Hypothalamus (tissue), 51 donors: ENCODE measurements around the gene GNG7.
"Not testable (repeated sequence)": the region's sequence is repeated elsewhere in the genome, so short reads cannot be mapped to it uniquely, and the experiment has no call there.

Experiments used
- DNase-seq, 51 donors: peaks; one replicate each; lab custom pipeline; 2025; lab: John Stamatoyannopoulos, UW

GNG7 gene

DNA sequence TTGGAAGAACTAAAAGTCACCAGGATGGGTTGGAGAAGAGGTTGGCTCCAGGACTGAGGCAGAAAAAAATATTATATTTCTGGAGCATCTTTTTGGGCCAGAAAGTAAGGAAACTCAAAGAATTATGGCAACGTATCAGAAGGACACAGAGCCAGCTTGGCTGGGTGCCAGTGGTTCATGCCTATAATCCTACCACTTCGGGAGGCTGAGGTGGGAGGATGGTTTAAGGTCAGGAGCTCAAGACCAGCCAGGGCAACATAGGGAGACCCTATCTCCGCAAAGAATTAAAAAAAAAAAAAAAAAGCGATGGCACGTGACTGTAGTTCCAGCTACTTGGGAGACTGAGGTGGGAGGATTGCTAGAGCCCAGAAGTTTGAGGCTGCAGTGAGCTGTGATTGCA lies 118.5 kb downstream of the GNG7 start:
- DNase-seq: no peak

DNA sequence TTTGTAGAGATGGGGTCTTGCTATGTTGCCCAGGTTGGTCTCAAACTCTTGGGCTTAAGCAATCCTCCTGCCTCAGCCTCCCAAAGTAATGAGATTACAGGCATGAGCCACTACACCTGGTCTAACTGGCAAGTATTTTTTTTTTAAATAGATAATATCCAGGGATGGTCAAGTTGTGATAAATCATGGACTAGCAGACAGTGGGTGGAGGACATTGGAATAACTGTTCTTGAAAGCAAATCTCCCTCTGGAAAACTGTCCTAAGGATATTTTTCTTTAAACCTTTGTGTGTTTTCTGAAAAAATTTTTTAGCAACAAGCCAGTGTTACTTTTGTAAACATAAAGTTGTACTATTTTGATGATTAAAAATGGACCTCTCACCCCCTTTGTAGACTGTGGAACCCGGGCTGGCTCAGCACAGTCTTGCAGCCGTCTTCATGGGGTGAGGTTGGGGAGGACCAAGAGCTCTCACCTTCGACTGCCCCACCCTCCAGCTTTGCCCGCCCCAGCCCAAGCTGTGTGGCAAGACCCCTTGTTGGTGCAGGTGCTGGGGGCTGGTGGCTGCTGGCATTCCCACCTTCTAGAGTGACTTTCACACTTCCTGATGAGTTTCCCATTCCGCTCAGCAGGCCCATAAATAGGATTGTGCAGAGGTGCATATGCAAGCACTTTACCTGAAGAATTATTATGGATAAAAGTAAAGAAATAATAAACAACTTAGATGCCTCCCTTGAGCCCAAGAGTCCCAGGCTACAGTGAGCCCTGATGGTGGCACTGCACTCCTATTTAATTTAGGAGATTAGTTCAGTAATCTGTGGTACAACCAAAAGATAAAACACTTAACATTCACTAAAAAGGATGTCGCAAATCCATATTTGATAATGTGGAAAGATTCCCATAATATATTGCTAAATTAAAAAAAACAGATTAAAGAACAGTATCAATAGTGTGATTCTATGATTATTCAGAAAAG lies 119.2 kb downstream of the GNG7 start:
- DNase-seq: no peak

DNA sequence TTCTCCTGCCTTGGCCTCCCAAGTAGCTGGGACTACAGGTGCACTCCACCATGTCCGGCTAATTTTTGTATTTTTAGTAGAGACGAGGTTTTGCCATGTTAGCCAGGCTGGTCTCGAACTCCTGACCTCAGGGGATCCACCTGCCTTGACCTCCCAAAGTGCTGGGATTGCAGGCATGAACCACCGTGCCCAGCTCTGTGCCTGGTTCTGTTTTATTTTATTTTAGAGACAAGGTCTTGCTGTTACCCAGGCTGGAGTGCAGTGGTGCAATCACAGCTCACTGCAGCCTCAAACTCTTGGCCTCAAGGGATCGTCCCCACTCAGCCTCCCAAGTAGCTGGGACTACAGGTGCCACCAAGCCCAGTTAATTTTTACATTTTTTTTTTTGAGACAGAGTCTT lies 122.1 kb downstream of the GNG7 start:
- DNase-seq: not testable (repeated sequence)

DNA sequence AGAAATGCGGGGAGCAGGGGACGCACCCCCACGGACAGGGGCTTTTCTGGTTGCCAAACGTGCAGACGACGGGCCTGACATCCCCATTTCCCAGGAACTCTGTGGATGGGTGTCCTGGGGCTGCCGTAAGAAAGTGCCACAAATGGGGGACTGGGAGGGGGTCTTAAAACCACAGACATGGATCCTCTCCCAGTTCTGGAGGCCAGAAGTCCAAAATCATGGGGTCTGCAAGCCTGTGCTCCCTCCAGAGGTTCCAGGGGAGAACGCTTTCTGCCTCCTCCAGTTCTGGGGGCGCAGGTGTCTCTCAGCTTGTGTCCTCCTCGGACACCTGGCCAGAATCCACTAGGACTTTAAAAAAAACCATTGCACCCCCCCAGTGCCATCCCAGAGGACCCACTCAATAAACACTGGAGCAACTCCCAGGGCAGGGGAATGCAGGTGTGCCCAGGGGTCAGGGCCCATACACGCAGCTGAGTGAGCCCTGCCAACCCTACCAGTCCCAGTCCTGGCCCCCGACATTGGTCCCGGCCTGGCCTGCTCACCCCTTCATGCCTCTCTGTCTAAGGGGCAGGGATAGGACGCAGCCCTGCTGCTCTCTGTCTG lies 122.7 kb downstream of the GNG7 start:
- no peak for DNase-seq

DNA sequence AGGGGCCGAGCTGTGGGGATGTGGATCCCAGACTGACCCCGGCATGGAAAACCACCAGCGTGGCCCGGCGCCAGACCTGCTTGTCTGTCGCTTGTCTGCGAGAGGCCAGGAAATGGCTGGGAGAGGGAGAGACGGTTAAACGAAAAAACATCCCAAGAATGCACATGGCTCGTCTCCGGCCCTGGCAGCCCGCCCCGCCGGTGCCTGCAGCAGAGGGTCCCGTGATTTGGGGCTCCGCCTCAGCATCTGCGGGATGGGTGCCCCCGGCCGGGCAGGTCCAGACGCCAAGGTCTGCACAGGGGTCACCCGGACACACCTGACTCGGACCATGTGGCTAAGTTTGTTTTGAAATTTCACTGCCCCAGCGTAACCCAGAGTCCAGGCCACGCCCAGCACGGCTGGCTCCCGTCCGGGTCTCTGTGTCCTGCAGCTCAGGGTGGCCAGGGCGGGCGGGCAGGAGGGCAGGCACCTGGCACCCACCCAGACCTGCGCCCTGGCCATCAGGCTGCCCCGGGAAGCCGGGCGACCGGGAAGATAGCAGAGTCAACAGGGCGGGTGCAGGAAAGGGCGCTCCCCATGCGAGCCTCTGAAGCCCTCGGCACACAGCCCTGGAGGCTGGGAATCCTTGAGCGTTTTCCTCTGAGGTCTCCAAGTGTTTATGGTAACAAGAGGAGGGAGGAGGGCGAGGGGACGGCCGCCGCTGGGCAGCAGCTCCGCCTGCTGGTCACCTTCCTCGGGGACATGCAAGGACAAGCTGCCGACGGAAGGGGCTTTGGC lies 123.4 kb downstream of the GNG7 start:
- DNase-seq: peak in 50 of 51 donors; percentile 20 to 84 (median 70)

DNA sequence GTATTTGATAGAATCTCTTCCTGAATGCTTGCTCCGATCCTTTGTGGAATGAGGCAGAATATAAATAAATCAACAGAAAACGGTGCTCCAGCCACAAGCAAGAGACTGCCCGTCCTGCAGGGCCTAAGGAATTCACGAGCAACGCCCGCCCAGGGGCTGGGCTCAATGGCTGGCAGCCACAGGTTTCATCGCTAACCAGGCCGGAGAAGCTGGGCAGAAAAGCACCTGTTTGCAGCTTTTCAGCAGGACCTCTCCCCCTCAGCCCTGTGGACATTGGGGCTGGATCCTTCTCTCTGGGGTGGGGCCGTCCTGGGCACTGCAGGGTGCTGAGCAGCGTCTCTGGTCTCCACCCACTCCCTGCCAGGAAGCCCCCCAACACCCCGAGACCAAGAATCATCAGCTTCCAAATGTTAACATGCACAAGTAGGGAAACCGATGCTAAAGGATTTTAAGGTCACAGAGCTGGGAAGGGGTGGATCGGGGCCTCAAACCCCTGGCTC lies 124.1 kb downstream of the GNG7 start:
- DNase-seq: no peak

DNA sequence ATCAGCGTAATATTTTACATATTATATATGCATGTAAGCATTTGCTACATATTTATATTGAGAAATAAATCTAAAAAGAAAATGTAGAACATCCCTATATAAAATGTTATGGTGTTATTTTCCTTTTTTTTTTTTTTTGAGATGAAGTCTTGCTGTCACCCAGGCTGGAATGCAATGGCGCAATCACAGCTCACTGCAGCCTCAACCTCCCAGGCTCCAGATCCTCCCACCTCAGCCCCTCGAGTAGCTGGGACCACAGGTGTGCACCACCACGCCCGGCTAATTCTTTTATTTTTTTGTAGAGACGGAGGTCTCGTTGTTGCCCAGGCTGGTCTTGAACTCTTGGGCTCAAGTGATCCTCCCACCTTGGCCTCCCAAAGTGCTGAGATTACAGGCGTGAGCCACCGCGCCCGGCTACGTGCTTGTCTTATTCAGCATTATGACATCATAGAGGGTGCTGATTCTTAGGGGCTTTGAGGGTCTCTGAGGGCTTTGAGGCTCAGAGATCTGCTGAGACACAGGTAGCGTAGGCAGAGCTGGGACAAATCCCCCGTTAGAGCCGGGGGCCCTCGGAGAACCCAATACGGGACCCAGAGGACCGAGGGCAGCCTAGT lies 124.7 kb downstream of the GNG7 start:
- DNase-seq: no peak

DNA sequence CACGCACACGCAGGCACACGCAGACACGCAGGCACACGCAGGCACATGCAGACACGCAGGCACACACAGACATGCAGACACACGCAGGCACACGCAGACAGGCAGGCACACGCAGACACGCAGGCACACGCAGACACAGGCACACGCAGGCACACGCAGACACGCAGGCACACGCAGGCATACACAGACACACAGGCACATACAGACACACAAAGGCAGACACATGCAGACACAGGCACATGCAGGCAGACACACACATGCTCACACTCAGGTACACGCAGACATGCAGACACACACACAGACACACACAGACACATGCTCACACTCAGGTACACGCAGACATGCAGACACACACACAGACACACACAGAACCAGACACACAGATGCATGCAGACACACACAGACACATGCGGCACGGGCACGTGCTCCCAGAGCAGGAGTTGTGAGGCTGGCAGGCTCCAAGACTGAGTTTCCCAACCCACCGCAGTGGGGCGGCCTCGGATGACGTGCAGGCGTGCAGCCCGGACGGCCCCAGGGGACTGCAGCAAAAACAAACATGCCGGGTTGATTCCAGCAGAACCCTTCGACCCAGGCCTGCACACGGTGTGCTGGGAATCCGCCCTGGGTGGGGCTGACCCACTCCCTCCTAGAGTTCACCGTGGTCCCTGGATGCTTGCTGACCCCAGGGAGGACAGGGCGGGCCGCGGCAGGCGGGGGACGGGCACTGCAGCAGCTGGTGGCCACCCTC lies 126.6 kb downstream of the GNG7 start:
- DNase-seq: no peak

DNA sequence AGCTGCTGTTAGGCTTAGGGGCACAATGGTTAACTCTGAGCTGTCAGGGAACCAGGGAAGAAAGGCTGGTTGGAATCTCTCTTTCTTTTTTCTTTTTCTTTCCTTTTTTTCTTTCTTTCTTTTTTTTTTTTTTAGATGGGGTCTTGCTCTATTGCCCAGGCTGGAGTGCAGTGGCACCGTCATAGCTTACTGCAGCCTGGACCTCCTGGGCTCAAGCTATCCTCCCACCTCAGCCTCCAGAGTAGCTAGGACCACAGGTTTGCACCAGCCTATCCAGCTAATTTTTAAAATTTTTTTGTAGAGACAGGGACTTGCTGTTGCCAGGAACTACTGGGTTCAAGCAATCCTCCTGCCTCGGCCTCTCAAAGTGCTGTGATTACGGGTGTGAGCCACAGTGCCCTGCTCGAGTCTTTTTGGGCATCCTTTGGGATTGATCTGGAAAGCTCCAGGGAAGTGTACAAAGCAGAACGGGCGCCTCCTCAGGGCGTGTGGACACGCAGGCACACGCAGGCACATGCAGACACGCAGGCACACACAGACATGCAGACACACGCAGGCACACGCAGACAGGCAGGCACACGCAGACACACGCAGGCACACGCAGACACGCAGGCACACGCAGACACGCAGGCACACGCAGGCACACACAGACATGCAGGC lies 127.4 kb downstream of the GNG7 start:
- DNase-seq: no peak

DNA sequence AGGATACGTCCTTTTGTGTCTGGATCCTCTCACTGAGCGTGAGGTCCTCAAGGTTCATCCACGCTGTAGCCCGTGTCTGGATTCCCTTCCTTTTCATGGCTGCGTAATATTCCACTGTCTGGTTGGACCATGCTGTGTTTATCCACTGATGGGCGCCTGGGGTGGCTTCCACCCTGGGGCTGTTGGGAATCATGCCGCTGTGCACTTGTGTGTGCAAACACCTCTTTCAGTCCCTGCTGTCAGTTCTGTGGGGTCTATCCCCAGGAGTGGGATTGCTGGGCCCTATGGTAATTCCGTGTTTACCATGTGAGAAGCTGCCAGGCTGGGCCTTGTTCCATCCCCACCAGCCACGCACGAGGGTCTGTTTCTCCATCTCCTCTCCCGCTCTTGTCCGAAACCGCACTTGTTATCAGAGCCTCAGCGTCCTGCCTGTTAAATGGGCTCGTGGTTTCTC lies 128.0 kb downstream of the GNG7 start:
- no peak for DNase-seq

DNA sequence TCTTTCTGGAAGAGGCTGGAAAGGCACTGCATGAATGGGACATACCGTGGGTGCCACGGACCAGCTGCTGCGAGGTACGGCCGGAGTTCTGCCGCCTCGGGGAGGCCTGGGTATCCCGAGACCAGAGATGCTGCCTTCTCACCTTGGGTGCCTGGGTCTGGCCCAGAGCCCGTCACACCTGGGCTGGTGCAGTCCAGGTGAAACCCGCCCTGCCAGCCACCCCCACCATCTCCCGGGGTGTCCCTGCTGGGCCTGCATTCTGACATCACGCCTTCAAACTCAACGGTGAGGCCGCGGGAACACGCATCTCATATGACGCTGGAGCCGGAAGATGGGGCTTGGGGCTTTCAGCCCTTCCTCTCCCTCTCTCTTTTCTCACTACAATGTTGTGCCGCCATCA lies 128.6 kb downstream of the GNG7 start:
- no peak for DNase-seq

DNA sequence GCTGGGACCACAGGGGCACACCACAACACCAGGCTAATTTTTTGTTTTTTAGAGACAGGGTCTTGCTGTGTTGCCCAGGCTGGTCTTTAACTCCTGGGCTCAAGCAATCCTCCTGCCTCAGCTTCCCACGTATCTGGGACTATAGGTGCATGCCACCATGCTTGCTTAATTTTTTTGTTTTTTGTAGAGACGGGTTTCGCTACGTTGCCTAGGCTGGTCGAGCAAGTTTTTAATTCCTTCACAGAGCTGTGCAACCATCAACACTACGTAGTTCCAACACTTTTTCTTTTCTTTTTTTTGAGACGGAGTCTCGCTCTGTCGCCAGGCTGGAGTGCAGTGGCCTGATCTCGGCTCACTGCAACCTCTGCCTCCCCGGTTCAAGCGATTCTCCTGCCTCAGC lies 130.3 kb downstream of the GNG7 start:
- DNase-seq: not testable (repeated sequence)

DNA sequence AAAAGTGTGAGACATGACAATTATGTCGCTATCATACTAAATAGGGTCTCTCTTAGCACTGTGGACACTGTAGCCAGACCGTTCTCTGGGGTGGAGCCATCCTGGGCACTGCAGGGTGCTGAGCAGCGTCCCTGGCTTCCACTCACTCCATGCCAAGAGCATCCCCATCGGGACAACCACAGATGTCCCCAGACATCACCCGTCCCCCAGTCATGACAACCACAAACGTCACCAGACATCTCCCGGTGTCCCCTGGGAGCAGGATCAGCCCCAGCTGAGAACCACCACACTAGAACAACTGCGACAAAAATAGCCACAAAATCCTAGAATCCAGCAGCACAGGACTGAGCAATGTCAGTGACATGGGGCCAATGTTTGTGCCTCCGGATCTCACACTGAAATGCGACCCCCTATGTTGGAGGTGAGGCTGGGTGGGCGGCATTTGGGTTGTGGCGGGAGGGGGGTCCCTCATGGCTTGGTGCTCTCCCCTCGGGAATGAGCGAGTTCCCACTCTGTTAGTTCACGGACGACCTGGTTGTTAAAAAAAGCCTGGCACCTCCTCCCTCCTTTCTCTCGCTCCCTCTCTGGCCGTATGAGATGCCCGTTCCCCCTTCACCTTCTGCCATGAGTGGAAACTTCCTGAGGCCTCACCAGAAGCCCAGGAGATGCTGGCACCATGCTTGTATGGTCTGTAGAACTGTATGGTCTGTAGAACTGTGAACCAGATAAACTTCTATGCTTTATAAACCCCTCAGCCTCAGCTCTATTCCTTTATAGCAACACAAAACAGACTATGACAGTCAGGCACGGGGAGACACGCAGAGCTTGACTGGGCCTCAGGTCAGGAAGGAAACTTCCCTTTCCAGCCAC lies 132.7 kb downstream of the GNG7 start:
- DNase-seq: no peak

DNA sequence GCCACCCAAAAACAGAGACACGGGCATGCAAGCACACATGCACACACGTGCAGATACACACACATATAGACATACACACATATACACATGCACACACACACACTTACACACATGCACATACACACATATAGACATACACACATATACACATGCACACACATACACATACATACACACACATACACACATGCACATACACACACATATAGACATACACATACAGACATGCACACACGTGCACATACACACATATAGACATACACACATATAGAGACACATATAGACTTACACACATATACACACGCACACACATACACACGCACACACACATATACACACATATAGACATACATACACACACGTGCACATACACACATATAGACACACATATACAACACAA lies 134.5 kb downstream of the GNG7 start:
- DNase-seq: no peak

DNA sequence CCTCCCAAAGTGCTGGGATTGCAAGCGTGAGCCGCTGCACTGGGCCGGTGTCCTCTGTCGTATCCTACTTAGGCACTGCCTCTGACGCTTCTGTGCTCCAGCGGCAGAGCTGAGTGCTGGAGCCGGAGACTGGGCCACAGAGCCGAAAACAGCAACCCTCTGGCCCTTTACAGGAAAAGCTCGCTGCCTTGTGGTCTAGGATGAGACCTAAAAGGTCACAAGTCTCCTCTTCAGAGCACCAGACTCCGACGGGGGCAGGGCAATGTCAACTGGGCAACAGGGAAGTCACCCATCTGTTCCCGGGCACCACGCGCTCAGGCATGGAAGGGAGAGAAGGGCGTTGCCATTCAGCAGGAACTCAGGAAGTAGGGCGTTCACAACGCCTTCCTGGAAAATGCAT lies 134.9 kb downstream of the GNG7 start:
- no peak for DNase-seq

DNA sequence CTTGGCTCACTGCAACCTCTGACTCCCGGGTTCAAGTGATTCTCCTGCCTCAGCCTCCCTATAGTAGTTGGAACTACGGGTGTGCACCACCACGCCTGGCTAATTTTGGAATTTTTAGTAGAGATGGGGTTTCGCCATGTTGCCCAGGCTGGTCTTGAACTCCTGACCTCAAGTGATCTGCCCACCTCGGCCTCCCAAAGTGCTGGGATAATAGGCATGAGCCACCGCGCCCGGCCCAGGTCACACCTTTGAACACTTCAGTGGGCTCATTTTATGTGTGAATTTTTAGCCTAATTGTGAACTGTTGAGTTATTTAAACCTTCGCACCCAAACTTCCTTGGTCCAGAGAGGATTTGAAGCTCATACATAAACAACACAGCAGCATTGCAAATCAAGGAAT lies 138.9 kb downstream of the GNG7 start:
- DNase-seq: not testable (repeated sequence)

DNA sequence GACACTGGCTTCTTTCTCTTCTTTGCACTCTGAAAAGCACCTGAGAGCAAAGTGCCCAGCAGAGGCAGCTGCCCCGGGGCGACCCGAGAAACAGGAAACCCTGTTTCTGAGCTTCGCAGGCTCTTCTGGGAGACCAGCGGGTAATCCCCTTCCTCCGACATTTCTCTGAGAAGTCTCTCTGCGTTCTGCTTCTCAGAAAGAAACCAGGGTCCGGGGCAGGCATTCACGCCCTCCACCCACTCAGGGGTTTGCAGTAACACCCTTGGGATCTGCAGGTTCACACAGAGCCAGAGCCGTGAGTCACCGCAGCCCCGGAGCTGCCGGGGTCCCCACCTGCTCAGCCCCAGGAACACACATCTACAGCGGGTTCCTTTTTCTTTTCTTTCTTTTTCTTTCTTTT lies 140.6 kb downstream of the GNG7 start:
- DNase-seq: no peak

DNA sequence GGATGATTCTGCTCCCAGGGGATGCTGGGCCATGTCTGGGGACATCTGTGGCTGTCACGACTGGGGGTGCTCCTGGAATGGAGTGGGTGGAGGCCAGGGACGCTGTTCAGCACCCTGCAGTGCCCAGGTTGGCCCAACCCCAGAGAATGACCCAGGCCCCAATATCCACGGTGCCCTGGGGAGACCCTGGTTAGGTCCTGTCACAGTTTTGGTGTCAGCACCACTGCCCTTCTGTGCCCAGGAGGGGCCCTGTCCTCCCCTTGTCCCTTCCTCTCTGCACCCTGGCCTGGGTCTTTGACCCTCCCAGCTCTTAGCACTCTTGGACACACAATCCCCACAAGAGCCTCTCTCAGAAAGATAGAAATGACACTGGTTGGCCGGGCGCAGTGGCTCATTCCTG lies 141.3 kb downstream of the GNG7 start:
- DNase-seq: no peak
